SU-DHL-6 (cell line): Measurements from ENCODE around the gene RAB40C.

Experiments
- EZH2phosphoT487 ChIP-seq: fragments of 200-600 bp; sonication (generic), shearing (Covaris generic); conservative IDR thresholded peaks from 2 replicates; pipeline ENCODE4 v1.6.1; 2018; ENCODE audit warnings: mild to moderate bottlenecking, antibody characterized with exemption, low read length, moderate library complexity, mixed read lengths
- TF ChIP-seq, protein P1 (sequence below): fragments of 200-600 bp; sonication (generic); IDR thresholded peaks from one replicate; pipeline ENCODE4 v1.5.1; 2017; ENCODE audit warnings: antibody characterized with exemption, mild to moderate bottlenecking, low read length, moderate library complexity; ENCODE audit not compliant: insufficient read depth, poor library complexity, severe bottlenecking

DNA sequence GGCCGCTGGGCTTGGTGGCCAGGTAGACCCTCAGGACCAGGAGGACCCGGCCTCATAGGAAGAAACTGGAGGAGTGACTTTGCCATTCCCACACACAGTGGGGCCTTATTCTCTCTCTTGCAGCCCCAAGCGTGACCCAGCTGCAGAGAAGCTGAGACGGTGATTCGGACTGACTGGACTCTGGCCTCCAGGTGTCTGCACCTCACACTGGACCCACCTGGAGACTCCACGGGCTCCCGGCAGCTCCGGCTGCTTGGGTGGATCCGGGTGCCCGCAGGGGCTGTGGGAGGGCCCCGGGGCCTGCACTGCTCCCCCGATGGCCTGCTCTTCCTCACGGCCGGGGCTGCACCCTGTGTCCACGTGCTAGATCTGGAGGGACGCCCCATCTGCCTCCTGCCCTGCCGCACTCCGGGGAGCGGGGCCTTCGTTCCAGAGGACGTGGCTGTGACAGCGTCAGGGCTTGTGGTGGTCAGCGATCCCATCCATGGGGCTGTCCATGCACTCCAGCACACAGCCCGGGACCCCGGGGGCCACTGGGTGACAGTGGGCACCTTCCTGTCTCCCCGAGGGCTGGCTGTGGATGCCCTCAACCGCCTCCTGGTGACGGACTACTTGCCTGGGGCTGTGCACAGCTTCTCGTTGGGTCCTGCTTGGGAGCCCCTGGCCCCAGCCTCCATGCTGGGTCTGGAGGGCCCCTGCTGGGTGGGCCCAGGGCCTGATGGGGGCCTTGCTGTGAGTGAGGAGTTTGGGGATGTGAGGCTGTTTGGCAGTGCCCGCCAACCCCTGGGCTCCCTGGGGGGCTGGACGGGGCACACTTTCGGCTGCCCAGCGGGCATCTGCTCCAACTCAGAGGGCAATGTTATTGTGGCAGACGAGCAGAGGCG, 22.3 kb upstream of the RAB40C start:
- TF ChIP-seq, protein P1, sequence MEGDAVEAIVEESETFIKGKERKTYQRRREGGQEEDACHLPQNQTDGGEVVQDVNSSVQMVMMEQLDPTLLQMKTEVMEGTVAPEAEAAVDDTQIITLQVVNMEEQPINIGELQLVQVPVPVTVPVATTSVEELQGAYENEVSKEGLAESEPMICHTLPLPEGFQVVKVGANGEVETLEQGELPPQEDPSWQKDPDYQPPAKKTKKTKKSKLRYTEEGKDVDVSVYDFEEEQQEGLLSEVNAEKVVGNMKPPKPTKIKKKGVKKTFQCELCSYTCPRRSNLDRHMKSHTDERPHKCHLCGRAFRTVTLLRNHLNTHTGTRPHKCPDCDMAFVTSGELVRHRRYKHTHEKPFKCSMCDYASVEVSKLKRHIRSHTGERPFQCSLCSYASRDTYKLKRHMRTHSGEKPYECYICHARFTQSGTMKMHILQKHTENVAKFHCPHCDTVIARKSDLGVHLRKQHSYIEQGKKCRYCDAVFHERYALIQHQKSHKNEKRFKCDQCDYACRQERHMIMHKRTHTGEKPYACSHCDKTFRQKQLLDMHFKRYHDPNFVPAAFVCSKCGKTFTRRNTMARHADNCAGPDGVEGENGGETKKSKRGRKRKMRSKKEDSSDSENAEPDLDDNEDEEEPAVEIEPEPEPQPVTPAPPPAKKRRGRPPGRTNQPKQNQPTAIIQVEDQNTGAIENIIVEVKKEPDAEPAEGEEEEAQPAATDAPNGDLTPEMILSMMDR, result no peak
- no peak for TF ChIP-seq EZH2phosphoT487
